ENCODE measurements around the gene KIRREL3.

GRCh38 chr11:126564566-126564965 is 436.0 kb downstream of the KIRREL3 start:
- TF ChIP-seq CTCF (IDR thresholded peaks at IDR 0.05; ENCODE audit: insufficient read depth, low read length, poor library complexity, severe bottlenecking) (no peak), EZH2phosphoT487 (conservative IDR thresholded peaks at IDR 0.05; ENCODE audit: low read length) (no peak)

Data from SU-DHL-6 (cell line).